Measurements from ENCODE around the gene BAIAP2L2.

BAIAP2L2 gene

GRCh38 chr22:38073150-38074130 is 37.0 kb downstream of the BAIAP2L2 start:
- TF ChIP-seq, protein P1, sequence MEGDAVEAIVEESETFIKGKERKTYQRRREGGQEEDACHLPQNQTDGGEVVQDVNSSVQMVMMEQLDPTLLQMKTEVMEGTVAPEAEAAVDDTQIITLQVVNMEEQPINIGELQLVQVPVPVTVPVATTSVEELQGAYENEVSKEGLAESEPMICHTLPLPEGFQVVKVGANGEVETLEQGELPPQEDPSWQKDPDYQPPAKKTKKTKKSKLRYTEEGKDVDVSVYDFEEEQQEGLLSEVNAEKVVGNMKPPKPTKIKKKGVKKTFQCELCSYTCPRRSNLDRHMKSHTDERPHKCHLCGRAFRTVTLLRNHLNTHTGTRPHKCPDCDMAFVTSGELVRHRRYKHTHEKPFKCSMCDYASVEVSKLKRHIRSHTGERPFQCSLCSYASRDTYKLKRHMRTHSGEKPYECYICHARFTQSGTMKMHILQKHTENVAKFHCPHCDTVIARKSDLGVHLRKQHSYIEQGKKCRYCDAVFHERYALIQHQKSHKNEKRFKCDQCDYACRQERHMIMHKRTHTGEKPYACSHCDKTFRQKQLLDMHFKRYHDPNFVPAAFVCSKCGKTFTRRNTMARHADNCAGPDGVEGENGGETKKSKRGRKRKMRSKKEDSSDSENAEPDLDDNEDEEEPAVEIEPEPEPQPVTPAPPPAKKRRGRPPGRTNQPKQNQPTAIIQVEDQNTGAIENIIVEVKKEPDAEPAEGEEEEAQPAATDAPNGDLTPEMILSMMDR (IDR thresholded peaks at IDR 0.05; ENCODE audit: borderline replicate concordance, control extremely low read depth, extremely low read depth, insufficient read depth, missing control alignments): no peak
- DNase-seq (ENCODE audit: low spot score): no peak
- in situ Hi-C loops (cut with MboI; ENCODE audit: low sequenced_read_pairs, unreplicated experiment): no loop called here

DNA sequence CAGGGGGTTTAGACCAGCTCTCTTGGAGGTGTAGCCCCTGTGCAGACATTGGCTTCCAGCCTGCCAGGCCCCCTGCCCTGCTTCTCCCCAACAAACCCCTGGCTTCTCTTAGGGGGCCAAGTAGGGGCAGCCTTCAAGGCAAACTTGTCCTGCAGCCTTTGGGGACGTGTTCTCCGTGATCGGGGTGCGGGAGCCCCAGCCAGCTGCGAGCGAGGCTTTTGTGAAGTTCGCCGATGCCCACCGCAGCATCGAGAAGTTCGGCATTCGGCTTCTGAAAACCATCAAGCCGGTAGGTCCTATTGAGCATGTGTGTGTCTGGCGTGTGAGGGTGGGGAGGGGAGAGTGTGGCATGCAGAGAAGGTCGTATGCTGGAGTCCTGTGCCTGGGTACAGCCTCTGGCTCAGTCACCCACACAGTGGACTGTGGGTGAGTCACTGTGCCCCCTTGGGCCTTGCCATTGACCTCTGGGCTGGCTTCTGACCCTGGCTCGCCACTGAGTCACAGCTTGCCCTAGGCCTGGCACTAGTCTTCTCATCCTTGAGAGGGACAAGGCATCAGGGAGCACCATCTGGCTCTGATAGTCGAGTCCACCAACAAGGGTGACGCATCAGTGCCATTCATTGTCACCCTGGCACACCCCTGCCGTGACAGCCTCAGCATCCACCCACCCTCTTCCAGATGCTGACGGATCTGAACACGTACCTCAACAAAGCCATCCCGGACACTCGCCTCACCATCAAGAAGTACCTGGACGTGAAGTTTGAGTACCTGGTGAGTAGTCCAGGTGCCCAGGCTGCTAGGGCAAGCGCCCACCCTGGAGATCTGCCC is 37.9 kb downstream of the BAIAP2L2 start:
- TF ChIP-seq, protein P1 (IDR thresholded peaks at IDR 0.05; ENCODE audit: borderline replicate concordance, control extremely low read depth, extremely low read depth, insufficient read depth, missing control alignments): no peak
- in situ Hi-C loops (cut with MboI; ENCODE audit: low sequenced_read_pairs, unreplicated experiment): no loop called here
- DNase-seq (ENCODE audit: low spot score): no peak

DNA sequence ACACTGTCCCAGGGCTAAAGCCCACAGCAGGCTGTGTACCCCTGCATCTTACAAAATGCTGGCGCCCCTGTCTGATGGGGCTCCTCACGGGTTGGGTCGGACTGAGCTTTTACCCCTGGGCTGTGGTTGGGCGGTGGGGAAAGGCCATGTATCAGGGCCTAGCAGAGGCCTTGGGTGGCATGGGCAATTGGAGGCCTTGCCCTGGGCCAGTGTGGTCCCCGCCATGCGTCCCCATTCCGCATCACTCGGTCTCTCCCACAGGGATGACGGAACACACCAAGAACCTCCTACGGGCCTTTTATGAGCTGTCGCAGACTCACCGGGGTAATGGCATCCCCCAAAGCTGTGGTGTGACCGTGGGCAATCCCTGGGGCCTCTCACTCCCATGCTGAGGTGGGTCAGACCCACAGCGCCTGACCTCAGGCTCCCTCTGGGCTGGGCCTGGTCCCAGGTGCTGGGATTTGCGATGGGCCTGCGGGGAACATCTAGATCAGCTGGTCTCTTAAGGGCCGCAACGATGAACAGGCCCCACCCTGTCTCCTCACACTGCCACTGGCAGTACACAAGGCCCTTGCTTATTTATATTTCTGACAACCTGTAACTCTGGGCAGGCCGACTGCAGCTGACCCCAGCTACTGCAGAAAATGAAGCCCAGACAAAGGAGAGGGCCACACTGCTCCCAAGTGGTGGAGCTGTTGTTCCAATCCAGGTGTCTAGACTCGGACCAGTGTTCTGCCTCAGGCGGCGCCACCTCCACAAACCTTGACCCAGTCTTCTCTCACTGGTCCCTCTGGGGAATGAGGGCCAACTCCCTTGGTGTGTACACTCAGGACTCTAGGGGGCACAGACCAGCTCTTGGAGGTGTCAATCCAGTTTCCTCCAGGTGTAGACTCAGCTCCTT is 38.8 kb downstream of the BAIAP2L2 start:
- DNase-seq (ENCODE audit: low spot score): no peak
- TF ChIP-seq, protein P1 (IDR thresholded peaks at IDR 0.05; ENCODE audit: borderline replicate concordance, control extremely low read depth, extremely low read depth, insufficient read depth, missing control alignments): no peak
- in situ Hi-C loops (cut with MboI; ENCODE audit: low sequenced_read_pairs, unreplicated experiment): no loop called here

DNA sequence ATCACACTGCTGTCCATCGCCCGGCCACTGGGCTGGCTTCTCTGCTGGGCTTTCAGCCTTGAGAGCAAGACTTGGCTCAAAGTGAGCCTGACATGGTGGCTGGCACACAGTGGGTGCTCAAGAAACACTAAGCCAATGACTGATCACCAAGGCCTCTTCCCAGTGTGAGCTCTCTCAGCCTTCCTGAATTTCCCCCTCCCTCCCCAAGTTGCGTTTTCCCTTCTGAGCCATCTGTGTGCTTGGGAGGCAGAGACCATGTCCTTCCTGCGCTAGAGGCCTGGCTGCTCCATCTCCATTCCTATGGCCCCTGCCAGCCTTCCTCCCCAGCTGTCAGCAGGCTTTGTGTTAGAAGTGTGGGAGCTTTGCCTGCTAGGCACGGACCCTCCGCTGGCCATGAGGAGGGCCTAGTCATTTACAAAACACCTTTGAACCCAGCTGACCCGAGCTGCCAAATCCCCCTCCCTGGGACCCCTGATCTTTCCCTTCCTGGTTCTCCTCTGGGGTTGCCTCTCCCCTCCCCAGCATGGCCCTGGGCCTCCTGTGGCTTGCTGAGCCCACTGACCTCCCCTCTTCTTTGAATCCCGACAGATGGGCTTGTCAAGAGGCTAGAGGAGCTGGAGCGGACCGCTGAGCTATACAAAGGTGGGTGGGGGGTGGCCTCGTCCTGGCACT is 40.1 kb downstream of the BAIAP2L2 start:
- TF ChIP-seq, protein P1 (IDR thresholded peaks at IDR 0.05; ENCODE audit: borderline replicate concordance, control extremely low read depth, extremely low read depth, insufficient read depth, missing control alignments): no peak
- DNase-seq (ENCODE audit: low spot score): no peak
- in situ Hi-C loops (cut with MboI; ENCODE audit: low sequenced_read_pairs, unreplicated experiment): no loop called here

GRCh38 chr22:38069372-38070249 is 40.9 kb downstream of the BAIAP2L2 start:
- no peak for DNase-seq (ENCODE audit: low spot score)
- in situ Hi-C loops (cut with MboI; ENCODE audit: low sequenced_read_pairs, unreplicated experiment): no loop called here
- TF ChIP-seq, protein P1 (IDR thresholded peaks at IDR 0.05; ENCODE audit: borderline replicate concordance, control extremely low read depth, extremely low read depth, insufficient read depth, missing control alignments): no peak

All from GM13976 (cell line).